Upper lobe of left lung (tissue), 6 donors: ENCODE results near the gene C1orf122. TPM values are rescaled to one million over a fixed set of nuclear protein-coding genes. Genes with fewer than 3 reads are reported as not detected.

ENCODE experiments used
- ATAC-seq, 2 donors: fragments of 200-7000 bp; cut with Tn5 transposase; one replicate each; pipeline ENCODE4 v1.9.1; 2022; ENCODE audit warnings: mild to moderate bottlenecking in 2 of 2, moderate library complexity in 2 of 2; ENCODE audit not compliant: low FRiP score in 2 of 2
- DNase-seq, 2 donors: peaks; one replicate each; pipeline ENCODE4 v3.0.0-alpha.2; 2019 to 2020
- H3K27ac ChIP-seq, 4 donors: fragments of 200-600 bp; sonication (generic); one replicate each; pipeline ENCODE4 v1.5.1; 2016 to 2019
- H3K27me3 ChIP-seq, 4 donors: fragments of 200-600 bp; sonication (generic); one replicate each; pipeline ENCODE4 v1.5.1; 2017 to 2019
- H3K36me3 ChIP-seq, 4 donors: fragments of 200-600 bp; sonication (generic); one replicate each; pipeline ENCODE4 v1.5.1; 2016 to 2019
- H3K4me1 ChIP-seq, 4 donors: fragments of 200-600 bp; sonication (generic); one replicate each; pipeline ENCODE4 v1.5.1; 2018 to 2019
- H3K4me3 ChIP-seq, 4 donors: fragments of 200-600 bp; sonication (generic); one replicate each; pipeline ENCODE4 v1.5.1; 2017 to 2019; ENCODE audit warnings: mild to moderate bottlenecking in 2 of 4, moderate library complexity in 1 of 4
- H3K9me3 ChIP-seq, 4 donors: fragments of 200-600 bp; sonication (generic); one replicate each; pipeline ENCODE4 v1.5.1; 2018 to 2019
- CTCF ChIP-seq, 6 experiments: fragments of 450-650 bp in 4 of 6; fragments of 200-600 bp in 2 of 6; sonication (generic) in 2 of 6; IDR thresholded peaks; one replicate each; pipeline ENCODE4 v1.5.1; 2016 to 2019; ENCODE audit warnings: antibody characterized with exemption in 6 of 6
- EP300 ChIP-seq, 4 donors: sonication (generic); formaldehyde crosslinking; IDR thresholded peaks; one replicate each; pipeline ENCODE4 v1.5.1; 2017; ENCODE audit warnings: antibody characterized with exemption in 4 of 4, control low read depth in 2 of 4
- POLR2A ChIP-seq, 4 donors: fragments of 450-650 bp; IDR thresholded peaks; one replicate each; pipeline ENCODE4 v1.5.1; 2016 to 2017; ENCODE audit warnings: antibody characterized with exemption in 4 of 4, mild to moderate bottlenecking in 2 of 4
- POLR2AphosphoS5 ChIP-seq, 2 donors: sonication (generic); formaldehyde crosslinking; IDR thresholded peaks; one replicate each; pipeline ENCODE4 v1.5.1; 2017; ENCODE audit warnings: antibody characterized with exemption in 2 of 2
- WGBS, 2 donors: methylation state at CpG; one replicate each; pipeline ENCODE4 v1.1.5; 2017 to 2018; 5-methylcytosine and 5-hydroxymethylcytosine counted together
- total RNA-seq, 6 donors: library from RNA; depleted of rRNA in 4 of 6; stranded (reverse); fragments of >200 nt in 4 of 6; gene quantifications; one replicate each; pipeline versions ENCODE4 v1.1.0 to v1.2.1, GENCODE V29; 2016 to 2021
- donor health status: DM: no; HTN: no; CAD: no; lungs with moderate emphysema.
- donor health status: DM: no; HTN: yes; CAD: no; lungs with severe emphysema.

Gene C1orf122
- total RNA-seq, 6 donors from 2014 or later: 30.0 to 90.1 (median 39.9) TPM

GRCh38 chr1:37846647-37847339, 39.2 kb downstream of the C1orf122 start:
- 63 to 64% methylated on average over 4 of the region's 4 CpGs for WGBS, 2 donors
- no peak for TF ChIP-seq POLR2AphosphoS5 (IDR thresholded peaks at IDR 0.05)
- no peak for DNase-seq
- Histone ChIP-seq H3K36me3 (peaks cover 0 to 10% (median 1%) of the 10 kb centered on the region in 4 donors), H3K9me3 (no peaks in the 10 kb centered on the region), H3K4me1 (peaks cover 35 to 51% (median 42%) of the 10 kb centered on the region in 4 donors), H3K27me3 (no peaks in the 10 kb centered on the region), H3K4me3 (no peak overlapping the region), H3K27ac (peak overlapping the region in 1 of 4 donors; percentile 74)
- peak in 1 of 2 donors; percentile 24 for ATAC-seq

- ATAC-seq (no peak), DNase-seq (no peak)
- Histone ChIP-seq H3K36me3 (peaks cover 0 to 18% (median 4%) of the 10 kb centered on the region in 4 donors), H3K4me1 (peaks cover 33 to 69% (median 53%) of the 10 kb centered on the region in 4 donors), H3K9me3 (no peaks in the 10 kb centered on the region), H3K27me3 (no peaks in the 10 kb centered on the region), H3K27ac (peak overlapping the region in 3 of 4 donors; percentile 48 to 73 (median 61)), H3K4me3 (no peak overlapping the region)
- TF ChIP-seq POLR2AphosphoS5 (IDR thresholded peaks at IDR 0.05): no peak
- no peak for TF ChIP-seq EP300 (IDR thresholded peaks at IDR 0.05)
- no peak for TF ChIP-seq CTCF (IDR thresholded peaks at IDR 0.05)
- no peak for TF ChIP-seq POLR2A (IDR thresholded peaks at IDR 0.05)
- WGBS, 2 donors: 97 to 98% methylated on average over 3 of the region's 3 CpGs
These were observed 41.9 kb downstream of the C1orf122 start for GRCh38 chr1:37849480-37849879.

- no peak for TF ChIP-seq CTCF (IDR thresholded peaks at IDR 0.05)
- no peak for TF ChIP-seq POLR2AphosphoS5 (IDR thresholded peaks at IDR 0.05)
- no peak for TF ChIP-seq POLR2A (IDR thresholded peaks at IDR 0.05)
- no peak for TF ChIP-seq EP300 (IDR thresholded peaks at IDR 0.05)
- H3K27ac ChIP-seq: peak overlapping the region; percentile 48 to 73 (median 56)
- H3K36me3 ChIP-seq: peaks cover 0 to 28% (median 5%) of the 10 kb centered on the region in 4 donors
- no peak overlapping the region for H3K4me3 ChIP-seq
- DNase-seq: no peak
- 71 to 76% methylated on average over 6 of the region's 6 CpGs for WGBS, 2 donors
- no peaks in the 10 kb centered on the region for H3K27me3 ChIP-seq
- H3K4me1 ChIP-seq: peaks cover 35 to 79% (median 58%) of the 10 kb centered on the region in 4 donors
- ATAC-seq: no peak
- H3K9me3 ChIP-seq: no peaks in the 10 kb centered on the region
These were observed 42.9 kb downstream of the C1orf122 start for GRCh38 chr1:37850352-37850955.

- peaks cover 34 to 81% (median 61%) of the 10 kb centered on the region in 4 donors for H3K4me1 ChIP-seq
- DNase-seq (no peak), ATAC-seq (no peak)
- peaks cover 0 to 28% (median 5%) of the 10 kb centered on the region in 4 donors for H3K36me3 ChIP-seq
- H3K9me3 ChIP-seq: no peaks in the 10 kb centered on the region
- TF ChIP-seq POLR2A (IDR thresholded peaks at IDR 0.05): no peak
- no peak for TF ChIP-seq EP300 (IDR thresholded peaks at IDR 0.05)
- TF ChIP-seq CTCF (IDR thresholded peaks at IDR 0.05): no peak
- TF ChIP-seq POLR2AphosphoS5 (IDR thresholded peaks at IDR 0.05): no peak
- H3K27ac ChIP-seq: peak overlapping the region; percentile 48 to 73 (median 56)
- no peaks in the 10 kb centered on the region for H3K27me3 ChIP-seq
- H3K4me3 ChIP-seq: no peak overlapping the region
These were observed 43.7 kb downstream of the C1orf122 start for GRCh38 chr1:37851262-37851661.

- TF ChIP-seq POLR2AphosphoS5 (IDR thresholded peaks at IDR 0.05) (no peak), POLR2A (IDR thresholded peaks at IDR 0.05) (no peak), EP300 (IDR thresholded peaks at IDR 0.05) (no peak), CTCF (IDR thresholded peaks at IDR 0.05) (no peak)
- Histone ChIP-seq H3K4me1 (peaks cover 32 to 76% (median 58%) of the 10 kb centered on the region in 4 donors), H3K9me3 (no peaks in the 10 kb centered on the region), H3K36me3 (peaks cover 0 to 32% (median 8%) of the 10 kb centered on the region in 4 donors), H3K27ac (peak overlapping the region in 3 of 4 donors; percentile 51 to 73 (median 61)), H3K27me3 (no peaks in the 10 kb centered on the region), H3K4me3 (no peak overlapping the region)
- peak in 1 of 2 donors; percentile 24 for DNase-seq
- WGBS, 2 donors: 42 to 43% methylated on average over 2 of the region's 2 CpGs
- peak; percentile 19 to 38 for ATAC-seq
These were observed 44.2 kb downstream of the C1orf122 start for GRCh38 chr1:37851782-37852210.
